KMS-11 (cell line): ENCODE results near the gene NDUFV1.

ENCODE experiments used
- H2AFZ ChIP-seq: fragments of 200-600 bp; sonication (generic); 2 replicates; pipeline ENCODE4 v1.6.1; 2016; ENCODE audit warnings: antibody characterized with exemption, mixed run types, low read depth
- H3K27ac ChIP-seq: fragments of 200-600 bp; sonication (generic); 2 replicates; pipeline ENCODE4 v1.6.1; 2016; ENCODE audit warnings: mild to moderate bottlenecking, mixed run types
- H3K27me3 ChIP-seq: fragments of 200-600 bp; sonication (generic); 2 replicates; pipeline ENCODE4 v1.6.1; 2017; ENCODE audit warnings: mild to moderate bottlenecking, low read depth, mixed run types, moderate library complexity; ENCODE audit not compliant: insufficient read depth
- H3K36me3 ChIP-seq: fragments of 200-600 bp; sonication (generic); 2 replicates; pipeline ENCODE4 v1.6.1; 2017; ENCODE audit warnings: mild to moderate bottlenecking, mixed run types; ENCODE audit not compliant: insufficient read depth
- H3K4me1 ChIP-seq: fragments of 200-600 bp; sonication (generic); 2 replicates; pipeline ENCODE4 v1.6.1; 2016; ENCODE audit warnings: mild to moderate bottlenecking, low read depth, mixed run types; ENCODE audit not compliant: poor library complexity, severe bottlenecking
- H3K4me2 ChIP-seq: fragments of 200-600 bp; sonication (generic); 2 replicates; pipeline ENCODE4 v1.7.0; 2016; ENCODE audit warnings: mild to moderate bottlenecking, mixed run types
- H3K4me3 ChIP-seq: fragments of 200-600 bp; sonication (generic); IDR thresholded peaks from 2 replicates; pipeline ENCODE4 v1.6.1; 2017; ENCODE audit warnings: low read depth, low read length, mixed read lengths; ENCODE audit not compliant: insufficient read depth
- H3K79me2 ChIP-seq: fragments of 200-600 bp; sonication (generic); 2 replicates; pipeline ENCODE4 v1.6.1; 2016; ENCODE audit warnings: low read depth, mixed run types; ENCODE audit not compliant: insufficient read depth
- H3K9ac ChIP-seq: fragments of 200-600 bp; sonication (generic); 2 replicates; pipeline ENCODE4 v1.6.1; 2016; ENCODE audit warnings: mild to moderate bottlenecking, mixed run types
- H4K20me1 ChIP-seq: fragments of 200-600 bp; sonication (generic); 2 replicates; pipeline ENCODE4 v1.6.1; 2016; ENCODE audit warnings: mild to moderate bottlenecking, mixed run types; ENCODE audit not compliant: insufficient read depth
- CTCF ChIP-seq: fragments of 200-600 bp; sonication (generic); conservative IDR thresholded peaks from 2 replicates; pipeline ENCODE4 v1.6.1; 2017; ENCODE audit warnings: low read depth, mild to moderate bottlenecking, antibody characterized with exemption, low read length, moderate library complexity, mixed read lengths

NDUFV1 gene

DNA sequence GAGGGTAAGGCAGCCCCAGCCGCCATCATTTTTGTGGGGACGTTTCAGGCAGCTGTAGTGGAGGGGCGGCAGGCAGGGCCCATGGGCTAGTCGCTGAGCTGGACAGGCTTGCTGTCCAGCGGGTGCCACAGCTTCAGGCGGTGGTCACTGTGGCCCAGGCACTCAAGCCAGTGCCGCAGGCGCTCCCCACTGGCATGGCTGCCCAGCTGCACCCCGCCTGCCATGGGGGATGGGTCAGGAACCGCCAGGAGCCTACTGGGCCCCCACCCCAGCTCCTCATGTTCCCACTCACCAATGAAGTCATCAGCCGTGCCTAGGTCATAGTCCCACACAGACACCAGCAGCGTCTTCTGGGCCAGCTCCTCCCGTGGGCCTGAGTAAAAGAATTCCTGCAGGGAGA is 6.0 kb downstream of the NDUFV1 start:
- Histone ChIP-seq H3K4me3 (no peak overlapping the region), H3K79me2 (peaks cover 9% of the 10 kb centered on the region), H3K36me3 (no peaks in the 10 kb centered on the region), H4K20me1 (no peaks in the 10 kb centered on the region), H3K4me1 (peaks cover 29% of the 10 kb centered on the region), H3K4me2 (no peak overlapping the region), H3K9ac (no peak overlapping the region), H3K27ac (peak overlapping the region; percentile 98; the same call in 1 of the 2 replicates), H3K27me3 (no peaks in the 10 kb centered on the region), H2AFZ (no peak overlapping the region)
- TF ChIP-seq CTCF: no peak

DNA sequence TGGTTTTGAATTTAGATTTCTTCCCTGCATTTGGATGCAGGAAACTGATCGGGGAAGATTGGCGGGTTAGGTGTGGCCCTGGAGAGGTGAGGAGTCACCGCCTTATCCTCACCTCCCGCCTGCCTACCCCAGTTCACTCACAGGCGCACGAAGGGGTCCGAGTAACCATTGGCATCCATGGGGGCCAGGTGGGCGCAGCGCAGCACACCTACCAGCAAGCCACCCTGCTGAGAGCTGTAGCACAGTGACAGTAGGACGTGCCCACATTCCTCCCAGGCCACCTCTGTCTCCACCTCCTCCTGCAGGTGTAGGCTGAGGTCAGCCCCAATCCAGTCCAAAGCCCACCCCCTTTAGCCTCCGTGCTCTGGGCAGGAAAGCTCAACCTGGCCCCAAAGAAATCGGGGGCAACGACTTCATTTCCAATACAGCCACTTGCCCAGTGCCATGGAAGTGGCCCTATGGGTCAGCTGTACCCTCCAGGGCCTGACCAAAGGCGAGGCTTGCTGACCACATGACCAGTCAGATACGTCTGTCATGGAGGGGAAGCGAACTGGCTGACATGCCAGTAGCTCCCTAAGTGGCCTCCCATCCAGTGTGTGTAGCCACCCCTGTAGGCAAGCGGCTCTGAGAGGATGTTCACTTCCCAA is 6.7 kb downstream of the NDUFV1 start:
- Histone ChIP-seq H4K20me1 (no peaks in the 10 kb centered on the region), H3K9ac (peak overlapping the region; percentile 78), H3K27ac (peak overlapping the region; percentile 98), H2AFZ (peak overlapping the region; percentile 42), H3K4me2 (peak overlapping the region; percentile 91), H3K79me2 (peaks cover 2% of the 10 kb centered on the region; the same call in 1 of the 2 replicates), H3K4me1 (peaks cover 23% of the 10 kb centered on the region), H3K36me3 (no peaks in the 10 kb centered on the region), H3K27me3 (no peaks in the 10 kb centered on the region), H3K4me3 (no peak overlapping the region)
- TF ChIP-seq CTCF: no peak

DNA sequence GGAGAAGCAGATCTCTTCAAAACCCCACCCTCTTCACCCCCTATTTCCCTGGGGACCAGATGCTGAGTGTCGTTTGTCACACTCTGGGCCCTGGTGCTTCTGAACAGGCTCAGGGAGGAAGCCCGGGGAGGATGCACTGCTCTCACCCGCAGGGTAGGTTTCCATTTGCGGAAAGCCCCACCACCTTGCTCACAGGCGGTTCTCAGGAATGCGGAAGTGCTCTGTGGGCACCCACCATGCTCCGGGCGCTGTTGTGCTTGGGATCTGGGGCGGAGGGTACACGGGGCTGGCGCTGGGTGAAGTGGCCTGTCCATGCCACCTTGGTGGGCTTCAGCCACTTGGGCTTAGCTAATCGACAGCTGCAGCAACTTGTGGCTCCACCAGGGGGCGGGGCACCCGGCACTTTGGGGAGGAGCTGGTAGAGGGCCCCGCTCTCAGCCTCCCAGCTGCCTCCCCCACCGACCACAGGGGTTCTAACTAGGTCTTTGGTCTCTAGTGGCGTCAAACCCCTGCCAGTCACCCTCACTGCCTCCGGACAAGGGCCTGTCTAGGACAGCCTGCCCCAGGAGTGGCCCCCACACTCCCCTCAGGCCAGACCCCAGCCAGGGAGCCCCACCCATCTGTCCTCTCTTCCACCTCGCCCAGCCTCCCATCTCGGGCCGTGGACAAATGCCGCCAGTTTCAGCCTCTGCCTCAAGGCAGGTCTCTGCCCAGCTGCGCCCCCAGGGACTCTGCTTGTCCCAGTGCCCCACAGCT is 7.4 kb downstream of the NDUFV1 start:
- no peaks in the 10 kb centered on the region for H3K79me2 ChIP-seq
- no peak overlapping the region for H3K4me3 ChIP-seq
- H3K27ac ChIP-seq: peak overlapping the region; percentile 98
- no peaks in the 10 kb centered on the region for H3K27me3 ChIP-seq
- peak overlapping the region; percentile 78 for H3K9ac ChIP-seq
- peak overlapping the region; percentile 91 for H3K4me2 ChIP-seq
- H3K36me3 ChIP-seq: no peaks in the 10 kb centered on the region
- H2AFZ ChIP-seq: peak overlapping the region; percentile 42
- TF ChIP-seq CTCF: peak; percentile 75
- H3K4me1 ChIP-seq: peaks cover 23% of the 10 kb centered on the region
- H4K20me1 ChIP-seq: no peaks in the 10 kb centered on the region

DNA sequence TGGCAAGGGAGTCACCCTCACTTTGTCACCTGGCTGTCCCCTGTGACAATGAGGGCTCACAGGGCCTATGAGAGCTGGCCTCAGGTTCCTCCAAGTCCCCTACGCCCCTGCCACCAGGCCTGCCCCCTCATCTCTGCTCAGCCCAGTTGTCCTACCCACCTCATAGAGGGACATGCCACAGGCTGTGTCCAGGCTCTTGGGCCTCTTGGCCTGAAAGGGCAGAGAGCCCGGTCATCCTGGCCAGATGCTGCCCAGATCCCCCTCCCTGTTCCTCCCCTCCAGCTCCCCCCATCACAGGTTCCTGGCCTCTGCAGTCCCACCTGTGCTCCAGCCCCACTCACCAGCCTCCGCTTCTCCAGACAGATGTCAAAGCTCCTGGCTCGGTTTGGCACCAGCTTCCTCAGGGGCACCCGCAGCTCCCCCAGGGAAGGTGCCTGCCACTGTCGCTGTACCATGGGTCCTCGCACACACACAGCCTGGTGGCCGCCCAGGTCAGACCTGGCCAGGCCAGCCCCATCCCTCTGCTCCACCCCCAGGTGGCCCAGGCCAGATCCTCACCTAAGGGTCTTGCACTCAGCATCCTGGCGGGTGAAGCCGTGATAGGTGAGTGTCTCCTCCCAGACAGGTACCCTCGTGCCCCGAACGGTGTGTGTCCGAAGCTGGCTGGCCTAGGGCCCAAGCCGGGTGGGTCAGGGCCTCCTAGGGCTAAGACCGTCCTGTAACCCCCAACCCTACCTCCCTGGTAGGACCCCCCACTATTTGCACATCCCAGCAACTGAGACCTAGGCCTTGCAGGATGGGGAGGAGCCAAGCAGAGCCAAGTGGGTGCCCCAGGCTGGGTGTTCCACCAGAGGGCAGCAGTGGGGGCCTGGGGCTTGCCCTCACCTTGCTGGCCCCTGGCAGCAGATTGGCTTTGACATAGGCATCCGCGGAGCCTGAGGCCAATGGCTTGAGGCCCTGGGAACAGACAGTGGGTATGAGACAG is 8.3 kb downstream of the NDUFV1 start:
- H3K27me3 ChIP-seq: no peaks in the 10 kb centered on the region
- H3K36me3 ChIP-seq: no peaks in the 10 kb centered on the region
- no peaks in the 10 kb centered on the region for H4K20me1 ChIP-seq
- peak overlapping the region; percentile 98 for H3K27ac ChIP-seq
- H3K4me3 ChIP-seq: no peak overlapping the region
- H3K79me2 ChIP-seq: no peaks in the 10 kb centered on the region
- H3K4me2 ChIP-seq: peak overlapping the region; percentile 91
- peak; percentile 63 for TF ChIP-seq CTCF
- peaks cover 23% of the 10 kb centered on the region for H3K4me1 ChIP-seq
- peak overlapping the region; percentile 42; the same call in 1 of the 2 replicates for H2AFZ ChIP-seq
- peak overlapping the region; percentile 78 for H3K9ac ChIP-seq
